G401 (cell line): ENCODE data around the gene ME2. TPM values are rescaled to one million over a fixed set of nuclear protein-coding genes. Genes with fewer than 3 reads are reported as not detected.
"Not testable (repeated sequence)": the region's sequence is repeated elsewhere in the genome, so short reads cannot be mapped to it uniquely, and the experiment has no call there.

Experiments used
- DNase-seq: peaks from one replicate; pipeline ENCODE4 v3.0.0-alpha.2; 2015; ENCODE audit warnings: low spot score
- in situ Hi-C: cut with HindIII; loops from 2 replicates; pipeline ENCODE4 v1.10.0; 2016; ENCODE audit warnings: low sequenced_read_pairs, mixed read lengths
- total RNA-seq: library from RNA; depleted of rRNA; stranded (reverse); fragments of >200 nt; shearing (Covaris generic); gene quantifications from 2 replicates; pipeline ENCODE4 v1.2.3, GENCODE V29; 2014; rRNA removed

Gene ME2
- 91.9 and 125 TPM in 2 replicates for total RNA-seq

DNA sequence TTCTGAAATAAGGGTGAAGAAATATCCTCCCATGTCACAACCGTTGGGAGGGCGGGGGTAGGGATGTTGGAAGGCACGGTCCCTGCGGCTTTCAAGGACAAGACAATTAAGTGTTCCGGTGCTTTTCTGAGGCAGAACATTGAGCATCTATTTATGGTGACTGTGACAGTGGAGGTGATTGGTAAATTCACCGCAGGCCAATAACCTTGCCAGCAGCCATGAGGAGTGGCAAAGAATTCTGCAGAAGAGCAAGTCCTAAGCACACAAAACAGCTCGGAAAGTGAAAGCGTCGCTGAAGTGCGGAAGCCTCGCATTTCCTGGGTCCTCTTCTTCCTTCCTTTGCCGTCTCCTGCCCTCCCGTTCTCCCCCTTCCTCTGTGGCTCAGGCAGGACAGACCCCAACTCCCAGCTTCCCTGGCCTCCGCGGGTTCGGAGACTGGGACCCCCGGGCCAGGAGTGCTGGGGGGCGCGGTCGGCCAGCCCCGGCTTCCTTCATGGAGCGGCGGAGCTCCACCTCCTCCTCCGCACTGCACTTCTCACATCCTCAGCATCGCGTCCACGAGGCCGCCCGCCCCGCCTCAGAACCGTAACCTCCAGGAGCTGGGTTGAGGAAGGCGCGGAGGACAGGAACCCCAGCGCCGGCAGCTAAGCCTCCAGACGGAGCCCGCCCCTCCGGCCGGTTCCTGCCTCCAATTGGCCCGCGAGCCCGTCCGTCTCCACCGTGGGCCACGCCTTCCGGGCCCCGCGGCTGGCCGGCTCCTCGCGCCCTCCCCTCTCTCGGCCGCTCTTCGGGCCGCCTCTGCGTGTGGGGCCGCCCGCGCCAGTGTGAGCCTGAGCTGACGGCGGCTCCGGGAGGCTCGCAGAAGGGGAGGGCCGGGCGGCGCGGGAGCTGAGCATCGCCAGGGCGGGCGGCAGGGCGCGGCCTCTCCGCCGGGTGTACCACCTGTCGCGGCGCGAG is at the start of gene ME2:
Gene ME2, plus strand, starts transcription at position 774 of the 957 bp plus-strand sequence. CDS start 16,703 bp downstream, outside the sequence.
- in situ Hi-C loops = no loop called here
- peak; percentile 93 for DNase-seq

DNA sequence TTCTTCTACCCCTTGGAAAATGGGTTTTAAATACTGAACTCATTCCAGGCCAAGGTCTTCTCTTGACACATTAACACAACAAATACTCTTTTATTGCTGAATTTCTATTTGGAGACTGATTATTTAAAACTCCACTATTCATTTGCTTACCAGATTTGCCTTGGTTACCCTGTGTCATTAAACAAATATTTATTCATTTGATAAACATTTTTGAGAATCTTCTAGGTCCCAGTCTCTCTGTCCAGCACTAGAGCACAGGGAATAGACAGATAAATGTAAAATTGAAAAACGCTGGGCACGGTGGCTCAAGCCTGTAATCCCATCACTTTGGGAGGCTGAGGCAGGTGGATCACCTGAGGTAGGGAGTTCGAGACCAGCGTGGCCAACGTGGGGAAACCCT is 49.3 kb upstream of the ME2 start:
- DNase-seq = no peak
- in situ Hi-C loops = no loop called here

DNA sequence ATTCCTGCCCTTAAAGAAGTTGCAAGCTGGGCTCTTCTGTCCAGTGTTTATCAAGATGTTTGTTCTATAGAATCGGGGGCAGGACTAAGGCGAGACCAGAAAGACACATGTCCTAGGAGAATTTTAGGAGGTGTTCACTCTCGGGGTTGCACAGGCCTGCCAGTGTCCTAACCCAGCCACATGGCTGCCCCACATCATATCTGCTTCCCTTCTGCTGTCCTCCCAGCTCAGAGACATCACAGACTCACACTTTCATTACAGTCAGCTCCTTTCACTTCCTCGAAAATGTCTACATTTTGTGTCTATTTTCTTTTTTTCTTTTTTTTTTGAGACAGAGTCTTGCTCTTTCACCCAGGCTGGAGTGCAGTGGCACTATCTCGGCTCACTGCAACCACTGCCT is 48.4 kb upstream of the ME2 start:
- DNase-seq = no peak
- in situ Hi-C loops = no loop called here

DNA sequence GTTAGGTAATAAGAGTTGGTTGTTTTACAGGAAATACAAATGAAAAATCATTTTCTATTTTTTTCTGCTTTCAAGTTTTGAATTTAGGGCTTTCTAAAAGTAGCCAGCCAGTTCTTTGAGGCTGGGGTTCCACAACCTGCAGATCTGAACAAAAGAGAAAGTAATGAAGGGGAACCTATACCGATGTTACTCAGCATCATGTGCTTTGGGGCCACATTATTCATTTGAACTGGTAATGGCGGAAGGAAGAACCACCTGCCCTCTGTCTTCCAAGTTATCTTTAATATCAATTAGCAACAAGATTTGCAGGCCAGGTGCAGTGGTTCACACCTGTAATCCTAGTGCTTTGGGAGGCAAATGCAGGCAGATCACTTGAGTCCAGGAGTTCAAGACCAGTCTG is 46.2 kb upstream of the ME2 start:
- no peak for DNase-seq
- in situ Hi-C loops = no loop called here

DNA sequence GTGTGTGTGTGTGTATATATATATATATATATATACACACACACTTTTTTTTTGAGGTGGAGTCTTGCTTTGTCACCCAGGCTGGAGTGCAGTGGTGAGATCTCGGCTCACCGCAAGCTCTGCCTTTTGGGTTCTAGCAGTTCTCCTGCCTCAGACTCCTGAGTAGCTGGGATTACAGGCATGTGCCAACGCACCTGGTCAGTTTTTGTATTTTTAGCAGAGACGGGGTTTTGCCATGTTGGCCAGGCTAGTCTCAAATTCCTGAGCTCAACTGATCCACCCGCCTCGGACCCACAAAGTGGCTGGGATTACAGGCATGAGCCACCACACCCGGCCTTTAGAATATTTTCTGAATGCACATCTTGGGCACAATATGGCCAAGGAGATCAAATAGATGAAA is 45.4 kb upstream of the ME2 start:
- DNase-seq = peak; percentile 62
- in situ Hi-C loops = not testable (repeated sequence)

DNA sequence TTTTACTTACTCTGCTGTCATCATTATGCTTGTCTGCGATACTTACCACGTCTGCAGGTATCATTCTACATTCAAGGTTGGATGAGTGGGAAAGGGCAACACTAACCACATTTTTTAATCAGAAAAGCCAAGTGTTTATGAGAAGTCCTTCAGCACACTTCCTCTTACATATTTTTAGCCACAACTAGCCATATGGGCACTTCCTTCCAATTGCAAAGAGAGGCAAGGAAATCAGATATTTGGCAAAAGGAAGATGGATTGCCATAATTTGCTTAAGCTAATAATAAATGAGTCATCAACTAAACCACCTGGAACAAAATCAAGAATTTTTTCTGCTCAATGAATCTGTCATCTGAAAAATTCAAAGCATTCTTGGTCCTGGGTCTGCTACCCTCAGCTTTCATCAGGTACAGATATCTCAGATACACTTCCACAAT is 42.4 kb upstream of the ME2 start:
- in situ Hi-C loops = no loop called here
- no peak for DNase-seq

DNA sequence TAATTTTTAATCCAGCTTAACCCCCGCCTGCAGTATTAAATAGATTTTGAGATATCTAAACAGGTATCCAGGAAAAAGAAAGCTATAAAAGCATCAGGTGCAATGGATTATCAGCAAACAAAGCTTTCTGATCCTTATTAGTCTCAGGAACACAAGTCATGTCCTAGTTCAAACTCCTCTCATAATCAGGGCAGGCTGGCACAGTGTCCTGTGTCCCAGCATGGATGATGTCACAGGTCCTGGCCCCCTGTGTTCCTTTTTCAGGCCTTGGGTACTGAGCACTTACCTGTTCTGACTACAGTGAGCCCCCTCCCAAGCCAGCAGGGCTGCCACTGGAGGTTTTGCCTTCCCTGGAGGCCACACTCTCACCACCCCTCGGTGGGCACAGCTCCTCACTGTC is 39.6 kb upstream of the ME2 start:
- no peak for DNase-seq
- in situ Hi-C loops = no loop called here

DNA sequence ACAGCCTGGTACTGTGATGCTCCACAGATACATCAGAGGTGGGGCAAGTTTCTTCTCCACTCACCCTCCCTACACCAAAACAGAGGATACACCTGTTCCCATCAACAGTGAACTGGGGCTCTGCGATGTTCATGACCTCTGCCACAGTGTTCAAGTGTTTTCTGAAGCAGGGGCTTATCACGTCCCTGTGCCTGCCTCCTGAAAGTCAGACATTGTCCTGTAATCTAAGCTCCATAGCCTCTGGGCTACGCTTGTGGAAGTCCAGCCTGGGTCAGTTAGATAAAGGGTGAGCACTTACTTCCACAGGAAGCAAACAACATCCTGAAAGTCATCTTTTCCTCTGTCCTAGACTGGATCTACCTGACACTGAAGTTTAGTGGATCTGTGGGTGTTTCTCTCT is 38.9 kb upstream of the ME2 start:
- no peak for DNase-seq
- in situ Hi-C loops = no loop called here

DNA sequence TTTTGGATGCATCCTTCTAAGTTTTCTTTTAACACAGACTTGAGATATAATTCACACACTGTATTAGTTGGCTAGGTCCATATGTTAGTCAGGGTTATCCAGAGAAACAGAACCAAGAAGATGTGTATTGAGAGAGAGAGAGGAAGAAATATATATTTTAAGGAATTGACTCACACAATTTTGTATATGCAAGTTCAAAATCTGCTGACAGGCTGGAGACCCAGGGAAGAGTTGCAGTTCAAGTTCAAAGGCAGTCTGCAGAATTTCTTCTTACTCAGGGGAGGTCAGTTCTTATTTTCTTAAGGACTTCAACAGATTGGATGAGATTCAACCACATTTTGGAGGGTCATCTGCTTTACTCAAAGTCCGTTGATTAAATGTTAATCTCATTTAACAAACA is 36.1 kb upstream of the ME2 start:
- in situ Hi-C loops = no loop called here

DNA sequence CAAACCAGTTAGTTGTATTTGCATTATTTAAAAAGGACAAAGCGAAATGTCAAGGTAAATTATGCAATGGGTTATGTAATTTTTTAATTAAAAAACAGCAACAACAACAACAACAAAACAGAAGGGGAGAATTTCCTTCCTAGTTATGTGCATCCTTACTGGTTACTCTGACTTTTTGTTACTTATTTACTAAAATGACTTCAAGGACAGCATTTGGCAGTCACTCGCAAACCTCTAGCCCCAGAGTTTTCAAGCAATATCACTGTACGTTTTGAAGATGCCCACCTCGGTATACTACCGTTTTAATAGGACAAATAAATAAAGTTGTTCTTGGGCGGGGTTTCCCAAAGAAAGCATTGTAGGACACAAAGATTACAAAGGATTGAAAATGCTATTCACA is 34.4 kb upstream of the ME2 start:
- in situ Hi-C loops = no loop called here
- no peak for DNase-seq

More for the DNA sequence above, 36.1 kb upstream of the ME2 start:
- no peak for DNase-seq

DNA sequence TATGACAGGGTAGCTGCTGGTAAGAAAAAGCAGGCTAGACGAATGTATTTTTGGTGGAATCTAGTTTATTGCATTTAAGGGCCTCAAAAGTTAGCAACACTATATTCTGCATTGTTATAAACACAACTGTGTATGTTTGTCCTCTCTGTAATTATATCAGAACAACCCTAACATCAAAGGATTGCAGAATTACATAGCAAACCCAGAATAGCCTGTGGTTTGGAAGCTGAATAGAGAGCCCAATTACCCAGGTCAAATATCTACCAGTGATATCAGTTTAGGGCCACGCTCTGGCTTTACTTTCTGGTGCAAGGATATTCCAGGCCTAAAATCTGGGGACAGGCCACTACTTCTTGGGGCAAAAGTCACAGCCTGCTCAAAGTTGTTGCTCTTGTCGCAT is 34.0 kb upstream of the ME2 start:
- DNase-seq = no peak
- in situ Hi-C loops = no loop called here

DNA sequence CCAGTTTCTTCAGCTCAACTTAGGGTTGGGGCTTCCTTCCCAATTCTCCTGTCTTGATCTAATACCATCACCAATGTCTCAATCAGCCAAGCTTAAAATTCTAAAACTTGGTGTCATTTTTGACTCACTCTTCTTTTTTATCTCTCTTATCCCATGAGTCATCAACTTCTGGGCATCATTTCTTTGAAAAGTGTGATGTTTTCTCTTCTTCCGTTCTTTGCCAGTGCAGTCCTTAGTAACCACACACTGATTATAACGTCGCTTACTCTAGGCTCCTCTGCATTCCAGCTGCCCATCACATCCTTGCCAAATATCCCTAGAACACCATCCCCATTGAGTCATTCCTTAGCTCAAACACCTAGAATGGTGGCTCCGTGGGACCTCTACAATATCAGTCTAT is 31.7 kb upstream of the ME2 start:
- in situ Hi-C loops = no loop called here
- DNase-seq = no peak

DNA sequence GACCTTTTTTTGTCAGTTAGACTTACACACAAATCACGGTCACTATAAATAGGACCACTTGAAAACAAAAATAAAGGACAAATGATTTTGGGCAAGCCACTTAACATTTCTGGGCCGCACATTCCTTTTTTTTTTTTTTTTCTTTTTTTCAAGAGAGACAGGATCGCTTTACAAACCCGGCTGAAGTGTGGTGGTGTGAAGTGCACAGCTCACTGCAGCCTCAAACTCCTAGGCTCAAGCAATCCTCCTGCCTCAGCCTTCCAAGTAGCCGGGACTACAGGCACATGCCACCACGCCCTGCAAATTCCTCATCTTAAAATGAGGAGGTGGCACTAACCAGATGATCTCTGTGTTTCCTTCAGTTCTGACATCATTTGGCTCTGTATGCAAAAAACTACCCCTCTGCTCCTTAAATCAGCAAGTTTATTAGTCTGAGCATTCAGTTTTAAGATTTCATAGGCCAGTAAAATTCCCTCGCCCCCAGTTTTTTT is 30.8 kb upstream of the ME2 start:
- DNase-seq = no peak
- in situ Hi-C loops = no loop called here

DNA sequence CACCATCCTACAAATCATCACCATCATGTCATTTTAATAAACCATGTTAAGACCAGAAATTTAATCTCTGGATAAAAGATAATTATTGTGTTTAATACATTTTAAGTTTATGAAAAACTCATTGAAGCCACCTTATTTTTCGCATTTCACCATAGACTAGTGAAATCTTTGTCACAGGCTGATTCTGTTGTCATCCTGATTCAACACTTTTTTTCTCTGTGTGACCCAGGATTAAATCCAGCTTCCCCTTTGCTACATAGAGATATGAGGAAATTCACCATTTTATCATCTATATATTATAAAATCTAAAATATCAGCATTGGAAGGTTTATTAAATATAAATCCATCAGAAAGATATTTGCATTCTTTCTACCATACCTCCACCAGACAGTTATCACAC is 29.9 kb upstream of the ME2 start:
- no peak for DNase-seq
- in situ Hi-C loops = no loop called here

DNA sequence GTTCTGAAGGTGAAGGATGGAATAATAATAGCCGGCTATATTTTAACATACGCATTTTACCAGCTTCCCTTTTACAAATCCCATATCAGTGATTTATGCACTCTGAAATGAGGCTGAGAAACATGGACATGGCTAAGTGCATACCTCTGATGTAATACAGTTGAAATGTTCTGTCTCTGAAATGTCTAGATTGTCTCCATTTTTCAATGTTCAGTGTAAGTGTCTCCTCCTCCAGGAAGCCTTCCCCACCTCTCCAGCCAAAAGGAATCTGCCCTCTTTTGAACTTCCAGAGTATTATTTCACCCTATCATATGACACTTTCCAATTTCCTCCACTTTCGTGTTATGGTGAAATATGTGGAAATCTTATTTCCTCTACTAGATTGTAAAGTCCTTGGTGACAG is 29.5 kb upstream of the ME2 start:
- no peak for DNase-seq
- in situ Hi-C loops = no loop called here

DNA sequence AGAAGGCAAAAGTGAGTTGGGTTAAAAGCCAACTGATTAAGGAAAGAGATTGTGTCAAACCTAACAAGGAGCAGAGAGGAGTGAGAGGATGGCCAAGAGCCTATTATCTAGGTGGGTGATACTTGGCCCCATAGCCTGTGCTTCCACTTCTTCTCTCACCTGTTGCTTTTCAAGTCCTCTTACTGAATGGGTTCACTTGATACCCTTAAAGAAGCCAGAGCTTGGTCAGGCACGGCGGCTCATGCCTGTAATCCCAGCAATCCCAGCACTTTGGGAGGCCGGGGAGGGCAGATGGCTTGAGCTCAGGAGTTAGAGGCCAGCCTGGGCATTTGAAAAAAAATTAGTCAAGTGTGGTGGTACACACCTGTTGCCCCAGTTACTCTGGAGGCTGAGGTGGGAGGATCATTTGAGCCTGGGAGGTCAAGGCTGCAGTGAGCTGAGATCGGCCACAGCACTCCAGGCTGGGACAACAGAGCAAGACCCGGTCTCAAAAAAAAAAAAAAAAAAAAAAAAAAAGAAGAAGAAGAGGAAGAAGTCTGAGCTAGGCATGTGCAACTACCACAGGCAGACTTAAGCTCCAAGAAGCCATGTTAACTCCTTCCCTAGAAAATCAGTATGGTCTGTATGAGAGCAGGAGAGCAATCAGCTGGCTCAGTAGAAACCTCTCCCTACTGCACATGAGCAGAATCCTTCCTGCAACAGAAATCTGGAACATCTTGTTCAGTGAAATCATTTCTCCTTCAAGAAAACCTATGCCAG is 28.4 kb upstream of the ME2 start:
- DNase-seq = no peak
- in situ Hi-C loops = no loop called here

DNA sequence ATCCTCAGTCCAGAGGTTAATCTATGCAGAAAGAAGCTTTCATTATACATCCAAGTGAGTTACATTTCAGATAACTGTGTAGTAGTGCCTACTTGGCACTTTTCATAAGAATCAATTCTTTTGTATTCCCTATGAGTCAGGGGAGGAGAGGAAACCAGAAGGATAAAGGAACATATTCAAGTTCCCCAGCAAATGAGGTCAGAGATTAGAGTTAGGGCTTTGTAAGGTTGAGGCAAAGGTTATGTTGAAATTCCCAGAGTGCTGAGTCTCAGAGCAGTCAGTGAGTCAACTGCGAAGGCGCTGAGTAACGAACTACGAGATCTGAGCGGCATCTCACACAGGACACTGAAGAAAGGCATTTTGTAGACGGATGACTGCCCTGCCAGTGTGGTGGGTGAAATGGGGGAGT is 25.1 kb upstream of the ME2 start:
- in situ Hi-C loops = no loop called here
- DNase-seq = no peak

DNA sequence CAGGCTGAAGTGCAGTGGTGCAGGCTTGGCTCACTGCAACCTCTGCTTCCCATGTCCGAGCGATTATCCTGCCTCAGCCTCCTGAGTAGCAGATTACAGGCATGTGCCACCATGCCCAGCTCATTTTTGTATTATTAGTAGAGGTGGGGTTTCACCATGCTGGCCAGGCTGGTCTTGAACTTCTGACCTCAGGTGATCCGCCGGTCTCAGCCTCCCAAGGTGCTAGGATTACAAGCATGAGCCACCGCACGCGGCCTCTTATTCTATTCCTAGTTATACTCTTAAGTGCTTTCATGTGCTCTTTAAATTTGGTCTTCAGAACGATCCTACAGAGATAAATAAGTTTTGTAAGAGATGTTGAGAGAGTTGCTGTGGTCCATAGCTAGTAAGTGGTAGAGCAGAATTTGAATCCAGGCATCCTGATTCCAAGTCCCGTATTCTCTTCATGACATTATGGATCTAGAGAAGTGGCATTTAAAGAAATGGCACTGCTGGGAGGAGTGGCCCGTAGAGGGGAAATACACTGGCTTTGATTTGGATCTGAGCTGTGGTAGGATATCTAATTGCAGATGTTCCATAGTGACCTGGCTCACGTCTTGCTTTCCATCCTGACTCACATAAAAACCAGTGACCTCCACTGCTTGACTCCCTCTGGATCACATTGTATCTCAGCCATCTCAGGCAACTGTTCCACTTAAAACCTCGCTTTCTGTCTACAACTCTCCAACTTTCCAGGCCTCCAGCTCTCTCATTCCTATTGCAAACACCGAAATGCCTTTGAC is 22.8 kb upstream of the ME2 start:
- no peak for DNase-seq
- in situ Hi-C loops = no loop called here

DNA sequence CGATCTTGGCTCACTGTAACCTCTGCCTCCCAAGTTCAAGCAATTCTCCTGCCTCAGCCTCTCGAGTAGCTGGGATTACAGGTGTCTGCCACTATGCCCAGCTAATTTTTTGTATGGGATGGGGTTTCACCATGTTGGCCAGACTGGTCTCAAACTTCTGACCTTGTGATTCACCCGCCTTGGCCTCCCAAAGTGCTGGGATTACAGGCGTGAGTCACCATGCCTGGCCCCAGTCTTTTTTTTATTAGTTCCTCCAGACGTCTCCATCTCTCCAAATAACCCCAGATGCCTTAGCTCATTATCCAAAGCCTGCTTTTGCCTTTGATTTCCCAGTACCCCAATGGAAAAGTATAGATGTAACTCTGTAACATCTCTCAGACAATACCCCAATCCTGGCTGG is 21.8 kb upstream of the ME2 start:
- DNase-seq, in situ Hi-C loops: not testable (repeated sequence)
